HEK293 (cell line): ENCODE results near the gene MORC1.
A peak's percentile ranks its signal among the peaks of the same experiment; 100 is the strongest.

Source experiments
- CTCF ChIA-PET: fragments of 350-600 bp; formaldehyde crosslinking; extraction: SDS; loops from one replicate; lab custom pipeline; 2021; ENCODE audit warnings: antibody characterized with exemption; lab: Yijun Ruan, JAX
- POLR2A ChIA-PET: fragments of 300-600 bp; formaldehyde crosslinking; extraction: SDS; loops from one replicate; lab custom pipeline; 2020; ENCODE audit warnings: antibody characterized with exemption, inconsistent platforms; lab: Yijun Ruan, JAX
- H3K27ac ChIP-seq: fragments of 200-500 bp; sonication (Bioruptor generic); 2 replicates; pipeline ENCODE4 v1.5.1; 2014; ENCODE audit warnings: low read depth, low read length, control low read depth, inconsistent platforms; ENCODE audit errors: extremely low read depth
- H3K36me3 ChIP-seq, 2 experiments: fragments of 200-500 bp in 1 of 2; sonication (Bioruptor generic) in 1 of 2; 1 replicate in 1 of 2; 2 replicates in 1 of 2; pipeline ENCODE4 v1.5.1; 2014 to 2017; ENCODE audit warnings: inconsistent platforms in 2 of 2, low read length in 2 of 2; ENCODE audit not compliant: control insufficient read depth in 2 of 2, insufficient read depth in 1 of 2
- H3K4me1 ChIP-seq: fragments of 200-500 bp; sonication (Bioruptor generic); 2 replicates; pipeline ENCODE4 v1.5.1; 2014; ENCODE audit warnings: mild to moderate bottlenecking, low read length, inconsistent platforms; ENCODE audit not compliant: control insufficient read depth, insufficient read depth
- H3K4me3 ChIP-seq: 2 replicates; pipeline ENCODE4 v1.5.1; 2011; ENCODE audit warnings: low read depth, mild to moderate bottlenecking, control low read depth, low read length, moderate library complexity
- H3K9me3 ChIP-seq: fragments of 200-500 bp; sonication (Bioruptor generic); 2 replicates; pipeline ENCODE4 v1.5.1; 2014; ENCODE audit warnings: low read depth, low read length, inconsistent platforms; ENCODE audit not compliant: control insufficient read depth, insufficient read depth
- GLI2 ChIP-seq: fragments of 450-650 bp; formaldehyde crosslinking; IDR thresholded peaks from 2 replicates; pipeline ENCODE4; 2017; ENCODE audit warnings: missing biosample characterization, missing genetic modification characterization, low read depth, borderline replicate concordance
- HOXC10 ChIP-seq: sonication (generic); formaldehyde crosslinking; IDR thresholded peaks from 2 replicates; pipeline ENCODE4 v1.8.1; 2023; ENCODE audit warnings: mild to moderate bottlenecking, missing genetic modification reagents
- KLF10 ChIP-seq: fragments of 450-650 bp; IDR thresholded peaks from 2 replicates; pipeline ENCODE4 v1.5.1; 2018; ENCODE audit warnings: missing biosample characterization, mild to moderate bottlenecking, missing genetic modification characterization
- SCRT1 ChIP-seq: fragments of 450-650 bp; formaldehyde crosslinking; IDR thresholded peaks from 2 replicates; pipeline ENCODE4 v1.5.1; 2016; ENCODE audit warnings: missing biosample characterization, missing genetic modification characterization, borderline replicate concordance
- SCRT2 ChIP-seq: fragments of 450-650 bp; formaldehyde crosslinking; IDR thresholded peaks from 2 replicates; pipeline ENCODE4 v1.5.1; 2016; ENCODE audit warnings: missing biosample characterization, missing genetic modification characterization
- ZBTB48 ChIP-seq: fragments of 450-650 bp; formaldehyde crosslinking; IDR thresholded peaks from 2 replicates; pipeline ENCODE4 v1.5.1; 2016; ENCODE audit warnings: missing biosample characterization, missing genetic modification characterization
- ZNF112 ChIP-seq: fragments of 450-650 bp; formaldehyde crosslinking; IDR thresholded peaks from 2 replicates; pipeline ENCODE4 v1.5.0; 2017; ENCODE audit warnings: missing biosample characterization, missing genetic modification characterization
- ZNF140 ChIP-seq: fragments of 450-650 bp; formaldehyde crosslinking; IDR thresholded peaks from 2 replicates; pipeline ENCODE4 v1.5.1; 2016; ENCODE audit warnings: missing biosample characterization, missing genetic modification characterization
- ZNF221 ChIP-seq: fragments of 450-650 bp; formaldehyde crosslinking; IDR thresholded peaks from 2 replicates; pipeline ENCODE4 v1.5.1; 2017; ENCODE audit warnings: missing biosample characterization, missing genetic modification characterization, borderline replicate concordance
- ZNF24 ChIP-seq: fragments of 450-650 bp; formaldehyde crosslinking; IDR thresholded peaks from 2 replicates; pipeline ENCODE4 v1.5.1; 2016; ENCODE audit warnings: missing biosample characterization, missing genetic modification characterization
- ZNF274 ChIP-seq, 2 experiments: fragments of 200-500 bp in 1 of 2; fragments of 450-650 bp in 1 of 2; sonication (Bioruptor generic) in 1 of 2; formaldehyde crosslinking in 1 of 2; IDR thresholded peaks; 2 replicates each; pipeline versions ENCODE4 v1.5.1 to v1.6.1; 2014 to 2016; ENCODE audit warnings: borderline replicate concordance in 1 of 2, inconsistent platforms in 1 of 2, low read length in 1 of 2, missing biosample characterization in 1 of 2, missing genetic modification characterization in 1 of 2
- ZNF473 ChIP-seq: fragments of 450-650 bp; formaldehyde crosslinking; IDR thresholded peaks from 2 replicates; pipeline ENCODE4 v1.5.1; 2017; ENCODE audit warnings: missing biosample characterization, missing genetic modification characterization
- ZNF48 ChIP-seq: fragments of 450-650 bp; formaldehyde crosslinking; IDR thresholded peaks from 2 replicates; pipeline ENCODE4 v1.5.1; 2016; ENCODE audit warnings: missing biosample characterization, missing genetic modification characterization
- ZNF561 ChIP-seq: fragments of 450-650 bp; IDR thresholded peaks from 2 replicates; pipeline ENCODE4 v1.5.1; 2018; ENCODE audit warnings: missing biosample characterization, missing genetic modification characterization, borderline replicate concordance
- ZNF621 ChIP-seq: fragments of 450-650 bp; formaldehyde crosslinking; IDR thresholded peaks from 2 replicates; pipeline ENCODE4 v1.5.1; 2017; ENCODE audit warnings: missing biosample characterization, missing genetic modification characterization
- ZNF654 ChIP-seq: fragments of 450-650 bp; formaldehyde crosslinking; IDR thresholded peaks from 2 replicates; pipeline ENCODE4 v1.5.1; 2016; ENCODE audit warnings: low read depth, missing biosample characterization, missing genetic modification characterization
- ZNF677 ChIP-seq: fragments of 450-650 bp; IDR thresholded peaks from 2 replicates; pipeline ENCODE4 v1.5.0; 2018; ENCODE audit warnings: missing biosample characterization, mild to moderate bottlenecking, missing genetic modification characterization, moderate library complexity
- ZNF843 ChIP-seq: fragments of 450-650 bp; formaldehyde crosslinking; IDR thresholded peaks from 2 replicates; pipeline ENCODE4 v1.5.1; 2016; ENCODE audit warnings: missing biosample characterization, missing genetic modification characterization
- TF ChIP-seq, protein P1 (sequence below): fragments of 450-650 bp; formaldehyde crosslinking; IDR thresholded peaks from 2 replicates; pipeline ENCODE4 v1.5.1; 2016; ENCODE audit warnings: missing biosample characterization, missing genetic modification characterization
- TF ChIP-seq, protein P2 (sequence below): fragments of 450-650 bp; formaldehyde crosslinking; IDR thresholded peaks from 2 replicates; pipeline ENCODE4 v1.5.1; 2017; ENCODE audit warnings: missing biosample characterization, missing genetic modification characterization
- TF ChIP-seq, protein P3 (sequence below): fragments of 450-650 bp; formaldehyde crosslinking; IDR thresholded peaks from 2 replicates; pipeline ENCODE4 v1.5.1; 2016; ENCODE audit warnings: missing biosample characterization, missing genetic modification characterization, low read depth
- TF ChIP-seq, protein P4 (sequence below): fragments of 450-650 bp; formaldehyde crosslinking; IDR thresholded peaks from 2 replicates; pipeline ENCODE4 v1.5.1; 2016; ENCODE audit warnings: missing biosample characterization, missing genetic modification characterization
- TF ChIP-seq, protein P5 (sequence below): fragments of 450-650 bp; formaldehyde crosslinking; IDR thresholded peaks from 2 replicates; pipeline ENCODE4 v1.5.1; 2017; ENCODE audit warnings: missing biosample characterization, missing genetic modification characterization

The MORC1 gene

DNA sequence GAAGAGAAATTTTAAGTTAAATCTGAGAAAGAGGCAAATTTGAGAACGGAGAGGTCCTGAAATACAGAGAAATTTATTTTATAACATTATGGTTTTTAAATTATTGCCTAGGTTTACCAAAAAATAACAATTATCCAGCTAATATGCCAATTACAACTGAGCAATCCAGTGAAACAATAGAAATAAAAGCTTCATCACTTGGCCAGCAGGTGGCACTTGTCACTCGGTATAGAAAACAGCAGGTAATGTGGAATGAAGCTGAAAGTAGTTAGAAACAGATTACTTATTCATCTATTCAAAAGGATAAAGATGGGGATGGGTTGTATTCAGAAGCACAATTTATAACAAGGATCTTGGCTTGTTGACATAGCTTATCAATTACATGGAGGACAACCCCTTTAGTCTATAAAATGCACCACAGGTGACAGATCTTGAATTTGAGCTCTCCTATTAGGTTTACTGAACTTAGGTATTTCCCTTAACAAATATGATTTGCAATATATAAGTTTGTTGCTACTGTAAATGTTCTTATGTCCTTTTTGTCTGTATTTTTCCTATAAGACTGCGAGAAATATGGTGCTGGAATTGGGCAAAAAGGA, 94.2 kb downstream of the MORC1 start:
- Histone ChIP-seq H3K9me3 (no peaks in the 10 kb centered on the region), H3K27ac (no peak overlapping the region), H3K36me3 (no peaks in the 10 kb centered on the region), H3K4me1 (no peaks in the 10 kb centered on the region)
- POLR2A ChIA-PET = no interaction called here
- no peak for TF ChIP-seq ZNF274 (IDR thresholded peaks at IDR 0.05; ENCODE audit: low read length)
- TF ChIP-seq ZNF274 (tag by site-specific recombination; IDR thresholded peaks at IDR 0.05; ENCODE audit: borderline replicate concordance) = no peak
- TF ChIP-seq ZNF654 (tag by site-specific recombination) = peak; percentile 48
- TF ChIP-seq, protein P1, sequence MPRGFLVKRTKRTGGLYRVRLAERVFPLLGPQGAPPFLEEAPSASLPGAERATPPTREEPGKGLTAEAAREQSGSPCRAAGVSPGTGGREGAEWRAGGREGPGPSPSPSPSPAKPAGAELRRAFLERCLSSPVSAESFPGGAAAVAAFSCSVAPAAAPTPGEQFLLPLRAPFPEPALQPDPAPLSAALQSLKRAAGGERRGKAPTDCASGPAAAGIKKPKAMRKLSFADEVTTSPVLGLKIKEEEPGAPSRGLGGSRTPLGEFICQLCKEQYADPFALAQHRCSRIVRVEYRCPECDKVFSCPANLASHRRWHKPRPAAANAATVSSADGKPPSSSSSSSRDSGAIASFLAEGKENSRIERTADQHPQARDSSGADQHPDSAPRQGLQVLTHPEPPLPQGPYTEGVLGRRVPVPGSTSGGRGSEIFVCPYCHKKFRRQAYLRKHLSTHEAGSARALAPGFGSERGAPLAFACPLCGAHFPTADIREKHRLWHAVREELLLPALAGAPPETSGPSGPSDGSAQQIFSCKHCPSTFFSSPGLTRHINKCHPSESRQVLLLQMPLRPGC = no peak
- TF ChIP-seq, protein P2, sequence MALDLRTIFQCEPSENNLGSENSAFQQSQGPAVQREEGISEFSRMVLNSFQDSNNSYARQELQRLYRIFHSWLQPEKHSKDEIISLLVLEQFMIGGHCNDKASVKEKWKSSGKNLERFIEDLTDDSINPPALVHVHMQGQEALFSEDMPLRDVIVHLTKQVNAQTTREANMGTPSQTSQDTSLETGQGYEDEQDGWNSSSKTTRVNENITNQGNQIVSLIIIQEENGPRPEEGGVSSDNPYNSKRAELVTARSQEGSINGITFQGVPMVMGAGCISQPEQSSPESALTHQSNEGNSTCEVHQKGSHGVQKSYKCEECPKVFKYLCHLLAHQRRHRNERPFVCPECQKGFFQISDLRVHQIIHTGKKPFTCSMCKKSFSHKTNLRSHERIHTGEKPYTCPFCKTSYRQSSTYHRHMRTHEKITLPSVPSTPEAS (tag by site-specific recombination) = no peak
- TF ChIP-seq, all 188 proteins: peak for 1
- CTCF ChIA-PET = interaction anchor here (0.5 to 2.1 kb wide), 24 partner anchors 9 to 1260 kb away, joined by 3 to 12 read pairs (median 4); no protein-coding TSS in a partner anchor
- no peak overlapping the region for H3K4me3 ChIP-seq

DNA sequence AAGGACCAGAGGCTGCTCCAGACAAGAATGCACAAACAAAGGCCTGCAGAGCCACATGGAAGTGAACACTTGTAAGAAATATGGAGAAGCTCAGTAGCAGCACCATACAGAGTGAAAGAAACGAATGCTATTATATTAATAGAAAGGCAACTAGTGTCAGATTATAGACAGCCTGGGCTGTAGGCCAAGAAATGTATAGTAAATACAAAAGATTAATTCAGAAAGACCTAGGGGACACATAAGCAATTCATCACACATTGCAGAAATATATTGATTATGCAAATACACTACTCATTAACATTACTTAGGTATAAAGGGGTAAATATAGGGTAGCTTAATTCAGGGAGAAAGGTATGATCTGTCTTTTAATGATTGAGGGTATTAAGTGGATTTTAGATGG, 94.8 kb downstream of the MORC1 start:
- Histone ChIP-seq H3K9me3 (no peaks in the 10 kb centered on the region), H3K36me3 (no peaks in the 10 kb centered on the region), H3K27ac (no peak overlapping the region), H3K4me1 (no peaks in the 10 kb centered on the region), H3K4me3 (no peak overlapping the region)
- TF ChIP-seq ZNF677 (tag by site-specific recombination) (no peak), ZNF221 (tag by site-specific recombination) (no peak)
- POLR2A ChIA-PET = no interaction called here
- CTCF ChIA-PET = interaction anchor here (0.5 to 2.1 kb wide), 16 partner anchors 9 to 1261 kb away, joined by 3 to 12 read pairs (median 4); no protein-coding TSS in a partner anchor

DNA sequence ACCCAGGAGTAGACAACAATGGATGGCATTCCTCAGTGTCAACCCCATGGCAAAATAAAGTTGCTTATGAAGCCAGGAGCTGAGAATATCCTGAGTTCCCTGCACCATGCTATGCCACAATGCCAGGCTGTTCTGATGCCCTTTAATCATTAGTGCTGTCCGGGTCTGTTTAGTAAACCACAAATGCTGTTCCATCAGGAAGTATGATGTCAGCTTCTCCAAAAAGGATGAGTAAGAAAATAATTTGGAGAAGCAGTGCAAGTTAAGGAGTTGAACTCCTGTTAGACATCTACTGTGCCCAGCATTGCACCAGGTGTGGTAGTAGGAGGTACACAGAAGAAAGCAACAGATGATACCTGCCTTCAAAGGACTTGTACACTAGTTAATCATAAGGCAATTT, 96.4 kb downstream of the MORC1 start:
- H3K9me3 ChIP-seq = no peaks in the 10 kb centered on the region
- H3K4me1 ChIP-seq = no peaks in the 10 kb centered on the region
- no peak overlapping the region for H3K27ac ChIP-seq
- POLR2A ChIA-PET = no interaction called here
- CTCF ChIA-PET = interaction anchor here (1.1 kb wide), 1 partner anchor 60 kb away, joined by 3 read pairs; no protein-coding TSS in a partner anchor
- H3K4me3 ChIP-seq = no peak overlapping the region
- H3K36me3 ChIP-seq = no peaks in the 10 kb centered on the region
- no peak for TF ChIP-seq ZNF473
- TF ChIP-seq ZBTB48 (tag by site-specific recombination) = no peak
- TF ChIP-seq, protein P3, sequence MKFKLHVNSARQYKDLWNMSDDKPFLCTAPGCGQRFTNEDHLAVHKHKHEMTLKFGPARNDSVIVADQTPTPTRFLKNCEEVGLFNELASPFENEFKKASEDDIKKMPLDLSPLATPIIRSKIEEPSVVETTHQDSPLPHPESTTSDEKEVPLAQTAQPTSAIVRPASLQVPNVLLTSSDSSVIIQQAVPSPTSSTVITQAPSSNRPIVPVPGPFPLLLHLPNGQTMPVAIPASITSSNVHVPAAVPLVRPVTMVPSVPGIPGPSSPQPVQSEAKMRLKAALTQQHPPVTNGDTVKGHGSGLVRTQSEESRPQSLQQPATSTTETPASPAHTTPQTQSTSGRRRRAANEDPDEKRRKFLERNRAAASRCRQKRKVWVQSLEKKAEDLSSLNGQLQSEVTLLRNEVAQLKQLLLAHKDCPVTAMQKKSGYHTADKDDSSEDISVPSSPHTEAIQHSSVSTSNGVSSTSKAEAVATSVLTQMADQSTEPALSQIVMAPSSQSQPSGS = no peak
- TF ChIP-seq GLI2 (tag by site-specific recombination) = no peak
- TF ChIP-seq ZNF140 (tag by site-specific recombination) = no peak
- TF ChIP-seq HOXC10 (CRISPR knock-in tag) = no peak
- TF ChIP-seq SCRT2 = no peak
- TF ChIP-seq ZNF621 = no peak
- TF ChIP-seq ZNF843 (tag by site-specific recombination) = no peak
- TF ChIP-seq ZNF561 (tag by site-specific recombination) = no peak
- no peak for TF ChIP-seq ZNF112 (tag by site-specific recombination)
- TF ChIP-seq SCRT1 (tag by site-specific recombination) = no peak
- no peak for TF ChIP-seq KLF10 (tag by site-specific recombination)
- no peak for TF ChIP-seq ZNF48
- TF ChIP-seq, protein P4, sequence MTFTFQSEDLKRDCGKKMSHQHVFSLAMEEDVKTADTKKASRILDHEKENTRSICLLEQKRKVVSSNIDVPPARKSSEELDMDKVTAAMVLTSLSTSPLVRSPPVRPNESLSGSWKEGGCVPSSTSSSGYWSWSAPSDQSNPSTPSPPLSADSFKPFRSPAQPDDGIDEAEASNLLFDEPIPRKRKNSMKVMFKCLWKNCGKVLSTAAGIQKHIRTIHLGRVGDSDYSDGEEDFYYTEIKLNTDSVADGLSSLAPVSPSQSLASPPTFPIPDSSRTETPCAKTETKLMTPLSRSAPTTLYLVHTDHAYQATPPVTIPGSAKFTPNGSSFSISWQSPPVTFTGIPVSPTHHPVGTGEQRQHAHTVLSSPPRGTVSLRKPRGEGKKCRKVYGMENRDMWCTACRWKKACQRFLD = no peak
- TF ChIP-seq ZNF24 (tag by site-specific recombination) = no peak
- TF ChIP-seq, protein P5, sequence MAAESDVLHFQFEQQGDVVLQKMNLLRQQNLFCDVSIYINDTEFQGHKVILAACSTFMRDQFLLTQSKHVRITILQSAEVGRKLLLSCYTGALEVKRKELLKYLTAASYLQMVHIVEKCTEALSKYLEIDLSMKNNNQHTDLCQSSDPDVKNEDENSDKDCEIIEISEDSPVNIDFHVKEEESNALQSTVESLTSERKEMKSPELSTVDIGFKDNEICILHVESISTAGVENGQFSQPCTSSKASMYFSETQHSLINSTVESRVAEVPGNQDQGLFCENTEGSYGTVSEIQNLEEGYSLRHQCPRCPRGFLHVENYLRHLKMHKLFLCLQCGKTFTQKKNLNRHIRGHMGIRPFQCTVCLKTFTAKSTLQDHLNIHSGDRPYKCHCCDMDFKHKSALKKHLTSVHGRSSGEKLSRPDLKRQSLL = no peak
